ENCODE measurements around the gene ATP6V1E1. TPM values are rescaled to one million over a fixed set of nuclear protein-coding genes. Genes with fewer than 3 reads are reported as not detected.
"Not testable (repeated sequence)": the region's sequence is repeated elsewhere in the genome, so short reads cannot be mapped to it uniquely, and the experiment has no call there.

ATP6V1E1 gene
- total RNA-seq, 1 donor from 2014 or later = 112 TPM

DNA sequence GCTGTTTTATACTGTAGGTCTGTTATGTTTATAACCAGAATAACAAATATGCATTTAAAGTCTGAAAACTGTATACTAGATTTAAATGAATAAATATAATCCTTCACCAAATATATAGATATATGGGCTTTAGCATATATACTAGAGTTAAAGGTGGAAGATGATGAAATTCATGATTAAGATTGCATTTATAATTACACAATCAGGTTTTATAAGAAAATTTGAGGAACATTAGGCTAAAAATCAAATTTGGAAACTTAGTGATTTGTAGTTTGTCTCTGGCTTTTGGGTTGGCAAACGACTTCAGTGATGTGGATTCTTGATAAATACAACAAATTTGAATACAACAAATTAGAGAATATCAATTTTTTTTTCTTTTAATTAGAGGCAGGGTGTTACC is 20.0 kb upstream of the ATP6V1E1 start:
- no peak for DNase-seq
- Mint-ChIP-seq H3K4me3 (ENCODE audit: unreplicated experiment) (no peak overlapping the region), H3K4me1 (ENCODE audit: low read depth, unreplicated experiment) (no peaks in the 10 kb centered on the region), H3K36me3 (ENCODE audit: unreplicated experiment) (no peaks in the 10 kb centered on the region), H3K9me3 (ENCODE audit: unreplicated experiment) (peaks cover under 1% of the 10 kb centered on the region), H3K27me3 (ENCODE audit: unreplicated experiment) (peaks cover 2% of the 10 kb centered on the region), H3K27ac (ENCODE audit: unreplicated experiment) (no peak overlapping the region)
- TF ChIP-seq, protein P1, sequence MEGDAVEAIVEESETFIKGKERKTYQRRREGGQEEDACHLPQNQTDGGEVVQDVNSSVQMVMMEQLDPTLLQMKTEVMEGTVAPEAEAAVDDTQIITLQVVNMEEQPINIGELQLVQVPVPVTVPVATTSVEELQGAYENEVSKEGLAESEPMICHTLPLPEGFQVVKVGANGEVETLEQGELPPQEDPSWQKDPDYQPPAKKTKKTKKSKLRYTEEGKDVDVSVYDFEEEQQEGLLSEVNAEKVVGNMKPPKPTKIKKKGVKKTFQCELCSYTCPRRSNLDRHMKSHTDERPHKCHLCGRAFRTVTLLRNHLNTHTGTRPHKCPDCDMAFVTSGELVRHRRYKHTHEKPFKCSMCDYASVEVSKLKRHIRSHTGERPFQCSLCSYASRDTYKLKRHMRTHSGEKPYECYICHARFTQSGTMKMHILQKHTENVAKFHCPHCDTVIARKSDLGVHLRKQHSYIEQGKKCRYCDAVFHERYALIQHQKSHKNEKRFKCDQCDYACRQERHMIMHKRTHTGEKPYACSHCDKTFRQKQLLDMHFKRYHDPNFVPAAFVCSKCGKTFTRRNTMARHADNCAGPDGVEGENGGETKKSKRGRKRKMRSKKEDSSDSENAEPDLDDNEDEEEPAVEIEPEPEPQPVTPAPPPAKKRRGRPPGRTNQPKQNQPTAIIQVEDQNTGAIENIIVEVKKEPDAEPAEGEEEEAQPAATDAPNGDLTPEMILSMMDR (IDR thresholded peaks at IDR 0.05; ENCODE audit: partially characterized antibody, unreplicated experiment) = no peak

DNA sequence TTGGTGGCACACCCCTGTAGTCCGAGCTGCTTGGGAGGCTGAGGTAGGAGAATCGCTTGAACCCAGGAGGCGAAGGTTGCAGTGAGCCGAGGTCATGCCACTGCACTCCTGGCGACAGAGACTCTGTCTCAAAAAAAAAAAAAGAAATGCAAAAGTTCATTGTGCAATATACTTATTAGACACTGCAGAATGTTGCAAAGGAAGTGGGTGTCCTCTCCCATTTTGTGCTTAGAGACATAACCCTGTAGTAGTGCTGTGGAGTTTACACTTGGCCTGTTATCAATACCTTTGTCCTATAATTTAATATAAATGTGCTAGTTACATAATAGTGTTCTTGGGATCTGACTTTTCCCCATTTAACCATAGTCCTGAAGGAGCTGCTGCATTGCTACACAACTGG is 19.4 kb upstream of the ATP6V1E1 start:
- H3K4me3 Mint-ChIP-seq (ENCODE audit: unreplicated experiment) = no peak overlapping the region
- H3K27ac Mint-ChIP-seq (ENCODE audit: unreplicated experiment) = no peak overlapping the region
- H3K9me3 Mint-ChIP-seq (ENCODE audit: unreplicated experiment) = no peaks in the 10 kb centered on the region
- H3K36me3 Mint-ChIP-seq (ENCODE audit: unreplicated experiment) = no peaks in the 10 kb centered on the region
- TF ChIP-seq, protein P1 (IDR thresholded peaks at IDR 0.05; ENCODE audit: partially characterized antibody, unreplicated experiment) = no peak
- no peaks in the 10 kb centered on the region for H3K4me1 Mint-ChIP-seq (ENCODE audit: low read depth, unreplicated experiment)
- no peaks in the 10 kb centered on the region for H3K27me3 Mint-ChIP-seq (ENCODE audit: unreplicated experiment)
- no peak for DNase-seq

DNA sequence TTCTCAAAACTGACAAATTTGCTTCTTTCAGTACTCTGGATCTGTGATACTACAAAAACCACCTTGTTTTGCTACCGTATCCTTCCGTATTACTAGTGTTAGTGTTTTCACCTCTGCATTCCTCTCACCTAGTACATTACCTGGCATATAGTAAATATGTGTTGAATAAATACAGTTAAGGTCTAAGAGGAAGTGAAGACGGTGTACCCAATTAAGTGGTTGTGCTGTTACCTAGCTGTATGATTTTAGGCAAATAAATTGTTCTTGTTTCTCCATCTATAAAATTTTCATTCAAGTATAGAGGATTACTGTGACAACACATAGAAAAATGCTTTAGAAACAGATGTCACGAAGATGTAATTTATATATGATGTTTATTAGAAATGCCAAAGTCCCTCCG is 18.9 kb upstream of the ATP6V1E1 start:
- TF ChIP-seq, protein P1 (IDR thresholded peaks at IDR 0.05; ENCODE audit: partially characterized antibody, unreplicated experiment) = no peak
- H3K36me3 Mint-ChIP-seq (ENCODE audit: unreplicated experiment) = no peaks in the 10 kb centered on the region
- no peak for DNase-seq
- no peak overlapping the region for H3K27ac Mint-ChIP-seq (ENCODE audit: unreplicated experiment)
- no peaks in the 10 kb centered on the region for H3K4me1 Mint-ChIP-seq (ENCODE audit: low read depth, unreplicated experiment)
- H3K4me3 Mint-ChIP-seq (ENCODE audit: unreplicated experiment) = no peak overlapping the region
- H3K9me3 Mint-ChIP-seq (ENCODE audit: unreplicated experiment) = no peaks in the 10 kb centered on the region
- H3K27me3 Mint-ChIP-seq (ENCODE audit: unreplicated experiment) = no peaks in the 10 kb centered on the region

- not testable (repeated sequence) for H3K9me3 Mint-ChIP-seq (ENCODE audit: unreplicated experiment); H3K36me3 Mint-ChIP-seq (ENCODE audit: unreplicated experiment); DNase-seq; H3K27me3 Mint-ChIP-seq (ENCODE audit: unreplicated experiment); H3K4me1 Mint-ChIP-seq (ENCODE audit: low read depth, unreplicated experiment); H3K4me3 Mint-ChIP-seq (ENCODE audit: unreplicated experiment); H3K27ac Mint-ChIP-seq (ENCODE audit: unreplicated experiment)
These were observed 13.8 kb upstream of the ATP6V1E1 start for GRCh38 chr22:17642357-17642756.

- Mint-ChIP-seq H3K9me3 (ENCODE audit: unreplicated experiment) (peaks cover 5% of the 10 kb centered on the region), H3K4me3 (ENCODE audit: unreplicated experiment) (no peak overlapping the region), H3K36me3 (ENCODE audit: unreplicated experiment) (no peaks in the 10 kb centered on the region), H3K27me3 (ENCODE audit: unreplicated experiment) (peaks cover 4% of the 10 kb centered on the region), H3K4me1 (ENCODE audit: low read depth, unreplicated experiment) (peaks cover 7% of the 10 kb centered on the region), H3K27ac (ENCODE audit: unreplicated experiment) (no peak overlapping the region)
- TF ChIP-seq, protein P1 (IDR thresholded peaks at IDR 0.05; ENCODE audit: partially characterized antibody, unreplicated experiment) = no peak
- no peak for DNase-seq
These were observed 12.7 kb upstream of the ATP6V1E1 start for GRCh38 chr22:17641269-17641668.
